HG02610 (cell line): Measurements from ENCODE around the gene LPP.

ENCODE experiments used
- ATAC-seq: cut with Tn5 transposase; IDR thresholded peaks from one replicate; pipeline ENCODE4 v1.9.1; 2021; ENCODE audit warnings: mild to moderate bottlenecking, moderate library complexity; ENCODE audit not compliant: unreplicated experiment

The LPP gene

DNA sequence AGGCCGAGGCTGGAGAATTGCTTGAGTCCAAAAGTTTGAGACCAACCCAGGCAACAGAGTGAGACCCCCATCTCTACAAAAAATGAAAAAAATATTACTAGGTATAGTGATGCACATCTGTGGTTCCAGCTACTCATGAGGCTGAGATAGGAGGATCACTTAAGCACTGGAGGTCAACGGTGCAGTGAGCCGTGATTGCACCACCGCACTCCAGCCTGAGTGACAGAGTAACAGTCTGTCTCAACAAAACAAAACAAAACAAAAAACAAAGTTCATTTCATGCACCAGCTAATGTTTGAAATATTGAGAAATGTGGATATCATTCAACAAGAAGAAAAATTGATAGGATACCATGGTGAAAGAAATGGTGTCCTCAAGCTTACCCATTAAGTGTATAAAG is 567.4 kb downstream of the LPP start:
- no peak for ATAC-seq

DNA sequence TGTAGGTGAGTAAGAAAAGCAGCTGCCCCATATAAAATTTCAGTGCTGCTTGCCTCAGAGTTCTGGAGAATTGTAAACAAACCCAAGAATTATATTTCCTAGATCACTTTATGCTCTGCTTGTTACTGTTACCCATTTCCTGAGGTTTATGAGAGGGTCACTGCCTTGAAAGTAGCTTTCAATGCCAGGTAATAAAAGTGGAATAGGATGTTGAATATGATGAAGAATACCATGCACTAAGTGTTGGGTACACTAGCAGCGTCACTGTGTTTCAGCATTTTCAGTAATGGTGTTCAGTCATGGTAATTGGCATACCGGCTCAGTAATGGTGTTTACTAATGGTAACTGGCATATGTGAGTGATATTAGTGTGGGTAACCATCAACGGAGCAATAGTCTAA is 568.0 kb downstream of the LPP start:
- no peak for ATAC-seq

DNA sequence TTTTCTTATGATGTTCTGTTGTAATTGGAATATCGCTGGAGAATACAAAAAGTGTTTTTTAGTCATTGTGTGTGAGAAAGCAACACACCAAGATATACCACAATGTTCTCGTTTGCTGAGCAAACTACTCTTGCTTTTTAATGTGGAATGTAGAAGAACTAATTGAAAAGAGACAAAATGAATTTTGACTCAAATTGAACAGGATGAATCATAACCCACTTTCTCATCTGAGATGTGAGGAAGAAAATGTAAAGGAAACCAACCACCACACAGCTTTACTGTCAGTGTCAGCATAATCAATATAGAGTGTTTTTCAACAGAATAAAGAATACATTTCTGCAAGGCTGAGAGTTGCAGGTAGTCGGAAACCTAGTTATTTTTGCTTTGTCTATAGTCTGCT is 569.0 kb downstream of the LPP start:
- ATAC-seq: no peak

DNA sequence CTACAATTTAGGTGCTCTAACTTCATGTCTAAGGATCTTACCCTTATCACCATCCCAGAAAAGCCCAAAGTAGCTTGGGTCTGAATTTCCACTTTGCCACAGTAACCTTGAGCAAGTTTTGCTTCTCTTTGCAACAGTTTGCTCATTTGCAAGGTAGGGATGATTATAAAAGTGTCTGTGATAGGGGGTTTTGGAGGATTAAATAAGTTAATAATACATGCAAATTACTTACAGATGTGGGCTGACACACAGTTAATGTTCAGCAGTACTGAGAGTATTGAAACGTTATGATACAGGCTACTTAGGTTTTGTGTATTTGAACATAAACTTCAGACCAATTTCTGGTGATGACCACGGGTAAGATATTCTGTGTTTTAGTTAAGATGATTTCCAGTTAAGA is 573.1 kb downstream of the LPP start:
- no peak for ATAC-seq

DNA sequence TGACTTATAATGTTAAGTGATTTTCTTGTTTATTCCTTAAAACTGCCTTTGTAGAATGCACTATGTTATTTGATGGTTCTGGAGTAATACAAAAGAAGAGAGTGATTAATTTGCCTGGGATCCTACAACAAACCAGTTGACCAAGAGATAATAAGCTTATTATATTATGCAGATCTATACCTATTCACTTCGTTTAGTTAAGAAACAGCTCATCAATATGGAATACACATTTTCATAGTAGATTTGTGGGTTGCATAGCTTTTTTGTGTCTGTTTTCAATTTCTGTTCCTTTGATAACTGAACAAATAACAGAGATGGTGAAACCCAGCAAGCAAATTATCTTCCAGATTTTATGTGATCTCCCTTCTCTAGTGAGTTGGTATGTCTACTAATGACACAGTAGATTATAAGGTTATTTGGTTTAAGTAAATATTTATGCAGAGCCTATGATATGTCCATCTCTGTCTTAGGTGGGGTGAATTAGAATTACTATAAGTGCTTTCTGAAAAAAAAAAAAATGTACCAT is 574.5 kb downstream of the LPP start:
- no peak for ATAC-seq

DNA sequence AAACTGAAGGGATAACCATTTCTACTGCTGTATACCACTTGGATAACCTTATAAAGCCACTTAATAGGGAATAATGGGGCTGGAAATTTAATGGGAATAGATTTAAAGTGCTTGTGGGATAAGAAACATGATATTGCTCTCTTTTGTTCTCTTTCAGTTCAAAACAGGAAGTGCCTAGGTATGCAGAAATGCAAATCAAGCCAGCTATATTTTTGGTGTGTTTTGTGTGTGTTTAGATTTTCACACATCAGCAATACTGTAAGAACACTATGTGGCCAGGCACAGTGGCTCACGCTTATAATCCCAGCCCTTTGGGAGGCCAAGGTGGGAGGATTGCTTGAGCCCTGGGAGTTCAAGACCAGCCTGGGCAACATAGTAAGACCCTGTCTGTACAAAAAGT is 575.5 kb downstream of the LPP start:
- ATAC-seq: no peak

DNA sequence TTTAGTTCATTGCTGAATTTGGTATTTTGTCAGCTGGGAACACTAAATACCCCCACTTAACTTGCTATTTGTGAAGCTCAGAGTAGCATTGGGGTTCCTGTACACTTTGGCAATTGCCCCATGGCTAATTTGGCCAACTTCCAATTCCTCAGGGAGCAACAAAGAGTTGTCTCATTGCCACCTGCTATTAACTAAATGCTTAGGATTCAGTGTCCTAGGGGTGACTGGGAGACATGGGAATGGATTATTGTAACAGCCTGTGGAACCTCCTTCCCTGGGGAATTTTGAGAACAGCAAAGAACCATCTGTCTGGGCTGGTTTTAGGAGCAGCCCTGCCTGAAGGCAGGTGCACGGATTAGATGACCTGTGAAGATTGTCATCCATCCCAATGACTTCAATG is 580.4 kb downstream of the LPP start:
- ATAC-seq: no peak

DNA sequence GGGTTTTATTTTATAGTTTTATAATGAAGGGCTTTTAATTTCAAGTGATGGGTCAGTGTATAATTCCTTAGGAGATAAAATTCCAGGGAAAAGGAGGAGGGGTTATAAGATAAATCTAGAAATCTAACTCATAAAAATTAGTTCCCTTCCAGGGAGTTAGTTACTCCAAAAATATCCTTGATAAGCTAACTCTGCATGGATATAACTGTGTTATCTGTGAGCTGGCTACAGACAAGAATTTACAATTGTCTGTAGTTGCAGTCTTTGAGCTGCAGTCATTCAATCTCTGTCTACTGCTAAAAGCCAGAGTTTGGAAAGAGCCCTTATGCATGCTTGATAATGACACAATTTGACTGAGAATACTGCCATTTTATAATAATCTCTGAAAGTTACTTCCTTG is 585.6 kb downstream of the LPP start:
- no peak for ATAC-seq

DNA sequence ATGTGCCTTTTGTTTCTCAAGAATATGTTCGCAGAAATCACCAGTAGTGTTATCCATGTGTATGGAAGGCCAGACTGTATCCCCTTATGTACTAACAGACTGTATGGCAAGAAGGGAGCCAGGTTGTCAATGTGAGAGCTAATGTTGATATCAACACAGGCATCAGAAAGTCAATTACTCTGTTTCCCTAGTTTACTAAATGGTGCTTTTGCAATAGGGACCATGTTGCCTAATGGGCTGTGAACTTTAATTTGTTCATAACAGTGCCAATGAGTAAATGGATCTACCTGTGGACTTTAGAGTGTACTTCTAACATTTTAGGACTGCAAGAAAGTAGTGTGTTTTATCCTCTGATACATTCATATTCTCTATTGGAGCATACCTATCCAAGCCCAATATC is 586.1 kb downstream of the LPP start:
- no peak for ATAC-seq

DNA sequence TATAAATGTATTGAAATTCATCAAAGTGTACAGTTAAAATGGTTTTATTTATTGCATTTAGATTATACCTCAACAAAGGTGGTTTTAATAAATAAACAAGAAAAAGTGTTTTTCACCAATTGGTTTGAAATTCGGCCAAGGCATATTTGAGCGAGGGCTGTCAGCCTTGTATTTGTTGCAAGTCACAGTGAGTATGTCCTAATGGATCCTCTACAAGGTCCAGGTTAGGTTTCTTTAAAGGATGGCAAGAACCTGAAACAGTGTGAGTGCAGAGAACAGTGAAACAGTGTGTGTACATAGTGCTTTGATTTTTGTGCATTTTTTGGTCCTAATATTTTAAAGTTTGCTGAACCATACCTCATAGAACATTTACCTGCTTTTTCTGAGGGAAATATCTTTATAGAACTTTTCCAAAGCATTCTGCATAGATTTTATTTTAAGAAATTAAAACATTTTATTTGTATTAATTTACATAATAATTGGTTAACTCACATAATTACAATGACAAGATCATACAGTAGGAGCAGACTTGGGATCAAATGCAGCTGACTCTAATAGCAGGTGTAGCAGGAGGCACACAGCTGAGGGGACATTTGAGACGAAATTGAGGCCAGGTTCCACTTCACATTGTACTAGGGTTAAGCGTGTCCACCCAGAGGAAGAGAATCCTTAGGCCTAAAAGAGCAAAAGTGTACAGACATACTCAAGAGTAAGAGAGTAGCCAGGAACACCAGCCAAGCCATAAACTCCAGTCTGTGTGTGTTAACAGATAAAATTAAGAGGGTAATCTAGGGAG is 589.0 kb downstream of the LPP start:
- ATAC-seq: no peak

DNA sequence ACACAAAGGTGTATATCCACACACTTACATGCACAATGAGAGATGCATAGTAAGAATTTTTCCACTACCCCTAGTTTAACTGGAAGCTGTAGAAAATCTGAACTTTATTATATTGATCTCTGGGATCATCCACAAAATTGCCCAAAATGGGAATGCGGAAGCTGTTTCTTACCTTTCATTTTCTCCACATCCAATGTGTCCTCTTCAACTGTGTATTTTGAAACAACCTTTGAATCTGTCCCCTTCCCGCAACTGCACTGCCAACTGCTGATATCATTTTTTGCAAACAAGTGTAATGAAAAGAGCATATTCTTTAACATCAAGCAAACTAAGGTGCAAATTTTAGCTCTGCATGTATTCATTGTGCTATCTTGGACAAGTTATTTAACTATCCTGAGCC is 590.2 kb downstream of the LPP start:
- no peak for ATAC-seq

DNA sequence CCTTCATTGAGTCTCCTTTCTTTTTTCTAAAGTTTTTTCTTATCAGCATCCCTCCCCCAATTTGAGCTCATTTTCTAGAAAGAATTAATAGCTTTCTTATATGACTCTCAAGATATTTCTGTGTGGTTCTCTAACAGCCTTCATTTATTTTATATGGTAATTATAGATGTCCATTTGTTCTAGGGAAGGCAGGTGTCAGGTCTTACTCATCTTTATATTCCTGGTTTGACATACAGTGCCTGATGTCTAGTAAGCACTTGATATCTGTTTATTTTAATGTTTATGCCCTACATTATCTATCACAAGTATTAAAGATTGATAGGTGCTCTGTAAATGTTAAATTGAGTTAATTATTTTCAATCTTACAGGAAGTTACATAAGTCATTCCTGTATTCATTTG is 591.1 kb downstream of the LPP start:
- no peak for ATAC-seq

DNA sequence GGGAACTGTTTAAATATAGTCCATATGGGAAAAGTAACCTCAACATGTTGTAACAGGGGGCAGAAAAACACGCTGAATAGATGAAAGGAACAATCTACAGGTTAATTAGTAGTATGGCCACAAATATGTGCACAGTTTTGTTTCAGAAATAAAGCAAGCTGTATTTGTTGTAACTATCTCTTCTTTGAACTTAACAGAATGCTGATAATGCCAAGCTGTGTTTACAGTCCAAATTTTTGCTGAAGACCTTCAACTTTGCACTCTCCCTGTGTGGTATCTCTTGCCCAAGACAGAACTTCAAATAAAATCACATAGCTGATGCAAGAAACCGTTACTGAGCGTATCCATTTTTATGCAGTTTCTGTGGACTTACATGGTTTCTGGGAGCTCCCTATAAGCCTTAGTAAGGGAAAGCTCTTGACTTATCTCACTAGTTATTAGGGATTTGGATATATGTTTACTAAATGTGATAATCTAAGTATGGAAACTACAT is 592.4 kb downstream of the LPP start:
- no peak for ATAC-seq

DNA sequence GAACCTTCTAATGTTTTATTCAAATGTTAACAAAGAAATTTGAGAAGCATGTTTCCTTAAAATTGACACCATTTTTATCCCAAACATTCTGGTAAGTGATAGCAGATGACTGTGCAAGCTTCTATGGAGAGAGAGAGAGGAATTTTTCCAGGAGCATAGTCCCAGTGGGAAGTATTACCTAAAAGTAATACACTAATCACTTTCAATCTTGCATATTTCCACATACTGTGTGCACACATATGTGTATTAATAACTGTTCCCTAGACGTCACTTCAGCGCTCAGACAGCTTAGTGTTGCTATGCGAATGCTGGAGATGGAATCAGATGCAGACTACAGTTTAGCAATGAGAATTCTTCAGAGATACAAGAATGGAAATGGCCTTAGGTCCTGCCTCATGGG is 593.5 kb downstream of the LPP start:
- ATAC-seq: no peak

DNA sequence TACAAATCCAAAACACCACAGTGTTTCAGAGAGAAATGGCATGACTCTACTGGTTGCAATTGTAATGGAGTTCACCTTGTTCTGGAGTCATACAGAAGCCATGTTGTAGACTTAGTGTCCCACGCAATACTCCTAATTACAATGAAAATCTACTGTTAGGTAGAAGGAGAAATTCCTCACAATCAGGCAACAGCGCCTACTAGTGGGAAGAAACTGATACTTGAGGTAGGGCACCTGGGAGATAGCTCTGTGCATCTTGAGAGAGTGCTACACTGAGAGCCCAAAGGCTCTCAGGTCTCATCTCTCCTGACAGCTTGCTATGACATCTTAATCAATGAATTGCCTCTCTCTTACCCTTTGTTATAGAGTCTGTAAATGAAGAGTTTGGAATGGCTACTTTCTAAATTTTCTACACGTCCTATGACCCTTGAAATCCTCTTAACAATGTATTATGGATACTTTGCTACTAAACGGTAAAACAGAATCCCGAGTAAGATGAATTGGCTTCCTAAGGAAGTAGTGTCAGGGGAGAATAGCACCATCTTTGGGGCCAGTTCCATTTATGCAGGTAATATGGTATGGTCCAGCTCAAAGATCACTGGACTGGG is 595.2 kb downstream of the LPP start:
- ATAC-seq: no peak

DNA sequence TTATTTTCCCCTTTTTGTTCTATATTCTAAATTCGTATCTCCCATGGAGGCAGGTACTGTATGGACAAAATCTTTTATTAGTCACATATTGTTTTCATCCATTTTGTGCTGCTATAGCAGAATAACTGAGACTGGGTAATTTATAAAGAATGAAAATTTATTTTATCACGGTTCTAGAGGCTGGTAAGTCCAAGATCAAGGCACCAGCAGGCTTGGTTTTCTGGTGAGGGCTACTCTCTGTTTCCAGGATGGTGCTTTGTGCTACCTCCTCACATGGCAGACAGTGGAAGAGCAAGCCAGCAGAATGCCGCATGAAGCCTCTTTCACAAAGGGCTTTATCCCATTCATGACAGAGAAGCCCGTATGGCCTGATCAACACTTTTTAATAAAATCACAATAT is 595.9 kb downstream of the LPP start:
- no peak for ATAC-seq

DNA sequence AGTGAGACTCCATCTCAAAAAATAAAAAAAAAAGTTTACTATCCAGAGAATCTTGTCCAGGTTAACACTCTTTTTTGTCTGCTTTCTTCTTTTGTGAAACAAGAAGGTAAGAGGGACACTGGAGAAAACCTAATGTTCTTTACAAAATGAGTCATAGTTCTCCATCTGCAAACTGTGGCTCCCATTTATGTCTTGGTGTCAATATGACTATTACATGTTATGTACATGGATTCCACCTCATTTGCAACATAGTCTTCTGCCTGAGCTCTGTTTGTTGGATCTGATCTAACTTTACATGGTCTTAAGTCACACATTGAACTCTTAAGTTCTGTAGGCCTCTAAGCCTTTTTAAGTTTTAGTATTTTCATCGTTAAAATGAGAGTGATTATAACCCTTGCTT is 596.7 kb downstream of the LPP start:
- ATAC-seq: no peak

DNA sequence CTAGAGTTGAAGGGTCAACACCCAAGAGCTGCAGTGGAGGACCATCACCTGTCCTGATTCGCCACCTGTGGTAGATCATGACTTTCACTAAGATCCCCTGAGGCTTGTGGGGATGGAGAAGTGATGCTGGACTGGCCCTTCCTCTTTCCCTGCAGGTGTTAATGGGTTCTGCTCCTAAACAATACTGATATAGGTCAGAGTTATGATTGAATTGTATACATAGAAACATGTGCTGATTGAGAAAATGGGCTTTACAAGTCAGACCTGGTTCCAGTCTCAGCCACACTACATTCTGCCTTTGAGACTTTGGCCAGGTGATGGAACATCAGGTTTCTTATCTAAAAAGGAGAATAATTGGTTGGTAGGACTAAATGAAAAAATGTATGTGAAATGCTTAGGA is 598.9 kb downstream of the LPP start:
- peak; percentile 27 for ATAC-seq

DNA sequence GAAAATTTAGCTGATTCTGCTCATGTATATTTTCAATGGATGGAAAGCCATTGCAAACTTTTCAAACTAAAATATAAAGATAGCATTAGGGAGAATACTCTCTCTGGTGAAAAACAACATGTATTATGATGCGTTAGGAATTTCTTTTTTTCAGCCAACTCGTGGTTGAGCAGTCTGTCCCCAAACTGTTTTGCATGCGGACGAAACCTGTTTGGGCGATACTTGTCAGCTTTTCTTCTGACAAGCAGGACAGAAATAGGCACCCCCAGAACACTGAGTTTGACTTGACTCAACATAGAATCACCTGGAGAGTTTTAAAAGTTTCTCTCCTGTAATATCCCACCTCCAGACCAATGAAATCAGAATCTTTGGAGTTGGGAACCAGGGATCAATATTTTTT is 600.3 kb downstream of the LPP start:
- ATAC-seq: peak; percentile 41

DNA sequence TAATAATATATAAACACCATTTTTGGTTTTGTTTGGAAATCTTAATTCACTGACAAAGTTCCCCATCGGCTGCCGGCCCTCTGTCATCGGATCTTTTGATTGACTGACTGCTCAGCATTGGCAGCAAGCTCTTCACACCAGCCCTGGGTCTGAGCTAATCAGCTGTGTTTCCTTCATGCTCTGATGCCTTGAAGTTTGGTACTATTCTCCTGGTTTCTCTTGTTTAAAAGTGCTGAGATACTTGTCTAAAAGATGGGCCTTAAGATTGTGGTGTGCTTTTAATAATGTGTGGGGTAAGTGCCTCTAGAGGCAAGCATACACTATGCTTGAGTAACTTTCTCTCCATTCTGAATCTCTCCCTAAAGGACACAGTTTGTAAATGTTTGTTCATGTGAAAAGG is 602.3 kb downstream of the LPP start:
- ATAC-seq: no peak

DNA sequence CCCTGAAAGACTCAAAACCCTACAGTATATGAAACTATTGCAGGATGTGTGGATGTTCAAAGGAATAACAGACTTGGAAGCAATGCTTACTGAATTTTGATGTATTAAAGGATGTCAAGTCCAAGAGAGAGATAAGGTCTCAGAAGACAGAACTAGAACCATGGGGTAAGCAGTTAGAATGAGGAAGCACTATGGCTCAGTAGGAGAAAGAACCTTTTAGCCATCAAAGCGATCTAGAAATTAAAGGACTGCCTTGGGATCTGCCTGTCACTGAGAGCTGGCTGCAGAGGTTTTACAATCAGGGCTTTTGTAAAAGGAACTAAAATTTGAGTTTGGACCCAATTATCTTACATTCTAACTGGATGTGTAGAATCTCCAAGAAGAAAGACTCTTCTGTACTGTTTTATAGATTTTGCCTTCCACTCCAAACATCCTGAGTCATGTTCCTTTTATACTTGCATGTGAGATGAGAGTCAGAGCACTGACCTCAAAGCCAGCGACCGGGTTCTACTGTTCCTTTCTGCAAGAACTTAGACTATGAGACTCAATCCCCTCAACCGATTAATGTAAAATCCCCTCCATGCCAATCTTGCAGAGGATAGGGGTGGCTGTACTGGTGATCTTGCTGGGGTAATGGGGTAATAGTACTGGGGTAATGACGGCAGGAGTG is 605.5 kb downstream of the LPP start:
- no peak for ATAC-seq

DNA sequence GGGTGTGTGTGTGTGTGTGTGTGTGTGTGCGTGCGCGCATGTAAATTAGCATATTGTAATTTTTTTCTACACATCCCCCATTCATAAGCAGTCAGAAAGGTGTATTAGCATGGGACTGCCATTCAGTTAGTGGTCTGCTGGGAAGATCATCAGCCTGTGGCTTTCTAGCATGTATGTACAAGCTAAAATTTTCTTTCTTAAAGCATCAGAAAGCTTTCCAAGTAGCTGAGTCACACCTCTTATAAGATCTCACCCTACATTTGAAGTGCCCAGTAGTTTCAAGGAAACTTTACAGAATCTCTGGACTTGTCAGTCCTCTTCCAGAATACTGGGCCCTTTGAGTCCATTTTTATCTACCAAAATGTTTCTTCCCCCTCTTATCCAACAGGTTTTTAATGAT is 606.5 kb downstream of the LPP start:
- no peak for ATAC-seq
